CD4-positive, alpha-beta memory T cell (primary cell): ENCODE measurements around the gene OSR1. TPM values are rescaled to one million over a fixed set of nuclear protein-coding genes. Genes with fewer than 3 reads are reported as not detected.
A peak's percentile ranks its signal among the peaks of the same experiment; 100 is the strongest.

Source experiments
- CTCF ChIA-PET: fragments of 350-600 bp; sonication (Branson Sonifier 250); formaldehyde crosslinking; loops from one replicate; lab custom pipeline; 2021; ENCODE audit warnings: inconsistent platforms; ENCODE audit not compliant: partially characterized antibody; lab: Charles Lee
- POLR2A ChIA-PET: fragments of 350-600 bp; sonication (Branson Sonifier 250); formaldehyde crosslinking; loops from one replicate; lab custom pipeline; 2021; ENCODE audit not compliant: partially characterized antibody; lab: Charles Lee
- DNase-seq, 5 donors: peaks; one replicate each; pipeline versions ENCODE4 v3.0.0 to v3.0.0-alpha.2; 2020 to 2022; ENCODE audit warnings: mixed read lengths in 1 of 5
- H3K27ac ChIP-seq: one replicate; pipeline ENCODE4 v1.7.0; 2013; ENCODE audit warnings: low read depth, low read length
- H3K27me3 ChIP-seq: 2 replicates; pipeline ENCODE4 v1.7.0; 2013; ENCODE audit warnings: mild to moderate bottlenecking, low read length, moderate library complexity; ENCODE audit not compliant: insufficient read depth
- H3K36me3 ChIP-seq: 2 replicates; pipeline ENCODE4 v1.7.0; 2013; ENCODE audit warnings: mild to moderate bottlenecking, low read length, moderate library complexity; ENCODE audit not compliant: insufficient read depth
- H3K4me1 ChIP-seq: 2 replicates; pipeline ENCODE4 v1.7.0; 2013; ENCODE audit warnings: mild to moderate bottlenecking, low read length, moderate library complexity; ENCODE audit not compliant: insufficient read depth
- H3K4me3 ChIP-seq, 2 donors: one replicate each; pipeline ENCODE4 v1.7.0; 2013; ENCODE audit warnings: low read length in 2 of 2, mild to moderate bottlenecking in 1 of 2
- H3K9me3 ChIP-seq, 2 donors: one replicate each; pipeline ENCODE4 v1.7.0; 2013; ENCODE audit warnings: low read length in 2 of 2, control low read depth in 1 of 2; ENCODE audit not compliant: control insufficient read depth in 1 of 2
- H3K27ac Mint-ChIP-seq, 7 donors: one replicate each; pipeline ENCODE4 v1.8.0; 2020 to 2021; ENCODE audit warnings: mixed read lengths in 7 of 7, mild to moderate bottlenecking in 6 of 7, inconsistent platforms in 3 of 7, moderate library complexity in 3 of 7
- H3K27me3 Mint-ChIP-seq, 2 donors: one replicate each; pipeline ENCODE4 v1.8.0; 2020 to 2021; ENCODE audit warnings: mixed read lengths in 2 of 2
- H3K36me3 Mint-ChIP-seq, 2 donors: one replicate each; pipeline ENCODE4 v1.8.0; 2020 to 2021; ENCODE audit warnings: mixed read lengths in 2 of 2, inconsistent platforms in 1 of 2, mild to moderate bottlenecking in 1 of 2
- H3K4me1 Mint-ChIP-seq, 4 donors: one replicate each; pipeline ENCODE4 v1.8.0; 2020 to 2021; ENCODE audit warnings: mixed read lengths in 4 of 4, mild to moderate bottlenecking in 1 of 4
- H3K4me3 Mint-ChIP-seq, 8 donors: one replicate each; pipeline ENCODE4 v1.8.0; 2020 to 2021; ENCODE audit warnings: mixed read lengths in 8 of 8, mild to moderate bottlenecking in 7 of 8, moderate library complexity in 6 of 8, inconsistent platforms in 3 of 8
- H3K9me3 Mint-ChIP-seq, 8 donors: one replicate each; pipeline ENCODE4 v1.8.0; 2020 to 2021; ENCODE audit warnings: mixed read lengths in 8 of 8, mild to moderate bottlenecking in 5 of 8, inconsistent platforms in 3 of 8, moderate library complexity in 1 of 8
- intact Hi-C: fragments of 100-400 bp; cut with micrococcal nuclease; formaldehyde crosslinking; loops from one replicate; pipeline ENCODE4 v1.15.1; 2023
- polyA plus RNA-seq, 2 donors: library from polyadenylated mRNA; unstranded; fragments of 300-500 nt; fragmentation: Illumina TruSeq; gene quantifications; one replicate each; pipeline ENCODE4 v1.2.3, GENCODE V29; 2021
- total RNA-seq, 2 experiments: library from RNA; stranded (reverse); gene quantifications; one replicate each; pipeline ENCODE4 v1.2.3, GENCODE V29; 2021

Gene OSR1
- total and polyA plus RNA-seq, 4 experiments from 2014 or later: not detected

DNA sequence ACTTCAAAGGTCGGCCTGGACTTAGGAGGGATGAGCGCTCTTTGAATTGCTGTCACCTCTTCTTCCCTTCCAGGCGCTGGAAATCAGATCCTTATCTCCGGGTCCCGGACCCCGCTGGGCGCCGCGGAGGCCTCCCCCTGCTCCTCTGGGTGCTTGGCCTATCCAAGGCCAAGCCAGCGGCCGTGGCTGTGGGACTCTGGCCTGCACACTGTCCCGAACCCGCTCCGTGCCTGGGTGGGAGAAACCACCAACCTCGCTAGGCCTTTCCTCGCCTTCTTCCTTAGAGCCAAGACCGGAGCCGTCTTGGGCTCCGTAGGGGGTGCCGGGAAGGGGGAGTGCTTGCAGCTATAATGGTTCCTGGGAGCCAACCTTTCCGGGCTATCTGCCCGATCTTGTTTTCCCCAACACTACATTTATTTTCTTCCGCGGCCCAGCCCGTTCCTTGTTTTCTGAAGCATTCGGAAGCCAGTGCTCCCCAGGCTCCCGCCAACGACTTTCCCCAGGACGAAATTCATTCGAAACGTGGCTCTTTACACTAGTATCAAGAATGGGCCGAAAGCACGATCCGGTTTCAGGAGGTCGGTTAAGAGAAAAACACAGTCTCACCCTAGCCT is 2.4 kb downstream of the OSR1 start:
- Mint-ChIP-seq H3K36me3 (no peaks in the 10 kb centered on the region), H3K27me3 (peaks cover 79 to 82% of the 10 kb centered on the region in 2 donors), H3K9me3 (peaks cover 0 to 11% (median 1%) of the 10 kb centered on the region in 8 donors), H3K4me3 (peak overlapping the region in 6 of 8 donors; percentile 1 to 76 (median 55)), H3K4me1 (peaks cover 15 to 61% (median 36%) of the 10 kb centered on the region in 4 donors), H3K27ac (peak overlapping the region in 3 of 7 donors; percentile 37 to 86 (median 39))
- Histone ChIP-seq H3K4me3 (no peak overlapping the region), H3K36me3 (no peaks in the 10 kb centered on the region), H3K27ac (no peak overlapping the region), H3K4me1 (peaks cover 50% of the 10 kb centered on the region), H3K9me3 (no peaks in the 10 kb centered on the region), H3K27me3 (peaks cover 78% of the 10 kb centered on the region)
- intact Hi-C loops: no loop called here
- ChIA-PET CTCF (no interaction called here), POLR2A (no interaction called here)
- DNase-seq: no peak

DNA sequence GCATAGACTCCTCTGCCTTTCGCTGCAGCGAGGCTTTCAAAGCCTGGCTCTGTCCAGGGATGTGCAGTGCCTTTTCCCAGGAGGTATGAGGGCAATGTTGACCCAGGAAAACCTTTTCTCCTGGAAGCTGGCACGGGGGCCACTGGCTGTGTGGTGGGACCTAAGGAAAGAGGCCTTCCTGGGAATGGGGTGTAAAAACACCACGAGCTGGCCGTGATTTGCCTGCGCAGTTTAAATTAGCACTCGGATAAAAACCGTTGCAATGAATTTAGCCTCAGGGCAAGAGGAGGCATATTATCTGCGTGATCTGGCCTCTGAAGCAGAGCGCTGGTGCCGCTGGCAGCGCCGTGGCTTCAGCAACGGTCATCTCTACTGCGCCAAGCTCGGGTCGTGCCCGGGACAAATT is 3.0 kb downstream of the OSR1 start:
- no peaks in the 10 kb centered on the region for H3K36me3 ChIP-seq
- ChIA-PET CTCF (interaction anchor here (1.0 kb wide), 1 partner anchor 509 kb away, joined by 4 read pairs; no protein-coding TSS in a partner anchor), POLR2A (interaction anchor here (0.8 kb wide), 1 partner anchor 546 kb away, joined by 3 read pairs; no protein-coding TSS in a partner anchor)
- Mint-ChIP-seq H3K27me3 (peaks cover 78 to 80% of the 10 kb centered on the region in 2 donors), H3K36me3 (no peaks in the 10 kb centered on the region), H3K9me3 (peaks cover 0 to 11% (median 1%) of the 10 kb centered on the region in 8 donors), H3K27ac (peak overlapping the region in 2 of 7 donors; percentile 55 to 86), H3K4me3 (peak overlapping the region in 6 of 8 donors; percentile 36 to 67 (median 59)), H3K4me1 (peaks cover 19 to 59% (median 38%) of the 10 kb centered on the region in 4 donors)
- H3K4me3 ChIP-seq: no peak overlapping the region
- DNase-seq: no peak
- H3K4me1 ChIP-seq: peaks cover 51% of the 10 kb centered on the region
- no peak overlapping the region for H3K27ac ChIP-seq
- intact Hi-C loops: no loop called here
- no peaks in the 10 kb centered on the region for H3K9me3 ChIP-seq
- peaks cover 78% of the 10 kb centered on the region for H3K27me3 ChIP-seq

GRCh38 chr2:19355014-19355405 is 3.4 kb downstream of the OSR1 start:
- intact Hi-C loops: no loop called here
- peak overlapping the region in 1 of 7 donors; percentile 86 for H3K27ac Mint-ChIP-seq
- H3K36me3 Mint-ChIP-seq: no peaks in the 10 kb centered on the region
- H3K9me3 ChIP-seq: no peaks in the 10 kb centered on the region
- H3K4me3 ChIP-seq: no peak overlapping the region
- peaks cover 19 to 55% (median 36%) of the 10 kb centered on the region in 4 donors for H3K4me1 Mint-ChIP-seq
- no peak overlapping the region for H3K27ac ChIP-seq
- H3K4me1 ChIP-seq: peaks cover 55% of the 10 kb centered on the region
- peaks cover 78% of the 10 kb centered on the region for H3K27me3 ChIP-seq
- peaks cover 74 to 78% of the 10 kb centered on the region in 2 donors for H3K27me3 Mint-ChIP-seq
- no peak for DNase-seq
- no peak overlapping the region for H3K4me3 Mint-ChIP-seq
- H3K36me3 ChIP-seq: no peaks in the 10 kb centered on the region
- POLR2A ChIA-PET: interaction anchor here (0.8 kb wide), 1 partner anchor 546 kb away, joined by 3 read pairs; no protein-coding TSS in a partner anchor
- CTCF ChIA-PET: interaction anchor here (1.0 kb wide), 1 partner anchor 509 kb away, joined by 4 read pairs; no protein-coding TSS in a partner anchor
- H3K9me3 Mint-ChIP-seq: peaks cover 0 to 11% (median 1%) of the 10 kb centered on the region in 8 donors

DNA sequence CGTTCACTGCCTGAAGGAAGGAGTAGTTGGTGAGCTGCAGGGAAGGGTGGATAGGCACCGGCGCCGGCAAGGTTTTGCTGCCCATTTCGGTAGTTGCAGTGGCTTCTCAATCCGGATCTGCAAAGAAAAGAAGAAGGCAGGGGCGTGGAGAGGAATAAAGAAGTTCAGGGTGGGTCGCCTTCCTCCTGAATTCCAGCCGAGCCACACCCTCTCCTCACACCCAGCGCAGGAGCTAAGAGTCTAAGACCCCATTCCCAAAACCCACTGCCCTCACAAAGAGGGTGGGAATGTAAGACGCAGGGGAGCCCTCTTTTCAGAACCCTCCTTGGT is 4.7 kb downstream of the OSR1 start:
- H3K4me3 Mint-ChIP-seq: no peak overlapping the region

DNA sequence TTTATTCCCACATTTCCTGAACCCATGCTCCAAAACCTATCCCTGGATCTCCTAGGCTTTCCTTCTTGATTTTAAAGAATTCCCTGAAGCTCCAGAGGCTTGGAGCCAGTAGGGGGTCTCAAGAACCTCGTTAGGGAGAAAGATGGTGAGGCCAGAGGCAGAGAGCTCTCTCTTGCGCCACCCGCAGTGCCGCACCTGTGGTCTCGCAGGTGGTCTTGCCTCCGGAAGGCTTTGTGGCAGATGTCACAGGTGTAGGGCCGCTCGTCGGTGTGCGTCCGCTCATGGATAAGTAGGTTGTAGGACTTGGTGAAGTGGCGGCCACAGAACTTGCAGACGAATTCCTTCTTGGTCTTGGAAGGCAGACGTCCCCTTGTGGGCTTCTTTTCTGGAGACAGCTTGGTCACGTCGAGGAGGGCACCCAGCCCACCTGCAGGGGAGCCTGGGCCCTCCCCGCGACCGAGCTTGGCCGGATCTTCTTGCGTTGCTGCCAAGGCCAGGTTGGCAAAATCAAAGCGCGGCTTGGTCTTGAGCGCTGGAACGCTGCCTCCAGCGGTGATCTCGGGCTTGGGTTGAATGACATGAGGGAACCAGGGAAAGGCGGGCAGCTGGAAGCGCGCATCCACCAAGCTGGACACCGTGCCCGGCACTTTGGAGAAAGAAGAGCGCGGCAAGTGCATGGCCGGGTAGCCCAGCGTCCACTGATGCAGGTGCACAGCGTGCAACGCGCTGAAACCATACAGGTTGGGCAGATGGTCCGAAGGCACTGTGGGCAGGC is 5.3 kb downstream of the OSR1 start:
- no peaks in the 10 kb centered on the region for H3K9me3 ChIP-seq
- Mint-ChIP-seq H3K4me1 (peaks cover 21 to 64% (median 42%) of the 10 kb centered on the region in 4 donors), H3K4me3 (peak overlapping the region in 1 of 8 donors; percentile 46), H3K9me3 (peaks cover 0 to 14% (median 1%) of the 10 kb centered on the region in 8 donors), H3K27ac (peak overlapping the region in 1 of 7 donors; percentile 39), H3K27me3 (peaks cover 70 to 81% of the 10 kb centered on the region in 2 donors), H3K36me3 (peaks cover 0 to 3% of the 10 kb centered on the region in 2 donors)
- no peak for DNase-seq
- ChIA-PET POLR2A (interaction anchor here (3.1 kb wide), 1 partner anchor 8 kb away, joined by 16 read pairs; no protein-coding TSS in a partner anchor), CTCF (interaction anchor here (1.1 to 1.8 kb wide), 2 partner anchors 10 to 22 kb away, joined by 3 to 5 read pairs; no protein-coding TSS in a partner anchor)
- no peak overlapping the region for H3K27ac ChIP-seq
- H3K4me3 ChIP-seq: no peak overlapping the region
- intact Hi-C loops: no loop called here
- H3K27me3 ChIP-seq: peaks cover 65% of the 10 kb centered on the region
- no peaks in the 10 kb centered on the region for H3K36me3 ChIP-seq
- peaks cover 53% of the 10 kb centered on the region for H3K4me1 ChIP-seq

More for the DNA sequence above, 4.7 kb downstream of the OSR1 start:
- peaks cover 52% of the 10 kb centered on the region for H3K4me1 ChIP-seq
- Mint-ChIP-seq H3K9me3 (peaks cover 0 to 11% (median 1%) of the 10 kb centered on the region in 8 donors), H3K27me3 (peaks cover 68 to 79% of the 10 kb centered on the region in 2 donors), H3K27ac (peak overlapping the region in 1 of 7 donors; percentile 39), H3K36me3 (no peaks in the 10 kb centered on the region), H3K4me1 (peaks cover 19 to 59% (median 40%) of the 10 kb centered on the region in 4 donors)
- DNase-seq: no peak
- H3K9me3 ChIP-seq: no peaks in the 10 kb centered on the region
- H3K27ac ChIP-seq: no peak overlapping the region
- intact Hi-C loops: no loop called here
- peaks cover 66% of the 10 kb centered on the region for H3K27me3 ChIP-seq
- CTCF ChIA-PET: no interaction called here
- no peak overlapping the region for H3K4me3 ChIP-seq
- H3K36me3 ChIP-seq: no peaks in the 10 kb centered on the region
- POLR2A ChIA-PET: no interaction called here

DNA sequence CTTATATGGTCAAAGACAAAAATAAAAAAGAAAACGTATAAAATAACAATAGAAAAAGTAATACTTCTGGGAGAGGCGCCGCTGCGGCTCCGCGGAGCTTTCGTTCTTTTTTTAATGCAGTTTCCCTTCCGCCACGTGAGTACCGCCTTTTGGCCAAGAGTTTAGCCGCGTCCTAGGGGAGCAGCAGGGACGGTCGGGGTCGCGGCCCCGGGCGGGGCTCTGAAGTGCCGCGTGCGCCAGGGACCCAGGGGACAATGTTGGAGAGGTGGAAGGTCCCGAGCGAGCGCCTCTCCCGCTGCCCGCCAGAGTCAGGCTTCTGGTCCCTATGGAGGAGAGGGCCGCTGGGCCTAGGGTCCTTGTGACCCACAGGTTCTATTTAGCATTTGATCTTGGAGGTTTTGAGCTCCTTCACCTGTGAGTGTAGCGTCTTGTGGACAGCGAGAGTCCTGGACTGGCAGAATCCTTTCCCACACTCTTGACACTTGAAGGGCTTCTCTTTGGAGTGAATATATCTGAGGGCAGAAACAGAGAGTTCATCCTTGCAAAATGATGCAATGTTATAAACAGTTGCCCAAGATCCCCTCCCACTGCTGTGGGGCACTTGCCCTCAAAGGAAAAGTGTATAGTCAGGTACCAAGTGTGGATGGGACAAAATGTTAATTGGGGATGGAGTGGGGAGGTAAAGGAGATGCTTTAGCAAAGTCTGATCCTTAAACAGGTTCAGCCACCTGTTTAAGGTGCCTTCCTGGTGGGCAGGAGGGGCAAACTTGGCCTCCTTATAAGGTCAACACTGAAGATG is 6.3 kb downstream of the OSR1 start:
- intact Hi-C loops: no loop called here
- Mint-ChIP-seq H3K4me3 (peak overlapping the region in 6 of 8 donors; percentile 15 to 71 (median 42)), H3K27me3 (peaks cover 62 to 75% of the 10 kb centered on the region in 2 donors), H3K27ac (peak overlapping the region in 2 of 7 donors; percentile 10 to 66), H3K9me3 (peaks cover 0 to 18% (median 1%) of the 10 kb centered on the region in 8 donors), H3K4me1 (peaks cover 18 to 64% (median 39%) of the 10 kb centered on the region in 4 donors), H3K36me3 (peaks cover 0 to 10% of the 10 kb centered on the region in 2 donors)
- no peak overlapping the region for H3K27ac ChIP-seq
- POLR2A ChIA-PET: interaction anchor here (3.1 kb wide), 1 partner anchor 9 kb away, joined by 16 read pairs; no protein-coding TSS in a partner anchor
- DNase-seq: no peak
- H3K4me3 ChIP-seq: no peak overlapping the region
- H3K4me1 ChIP-seq: peaks cover 48% of the 10 kb centered on the region
- no peaks in the 10 kb centered on the region for H3K36me3 ChIP-seq
- peaks cover 55% of the 10 kb centered on the region for H3K27me3 ChIP-seq
- H3K9me3 ChIP-seq: no peaks in the 10 kb centered on the region
- CTCF ChIA-PET: interaction anchor here (0.7 to 5.8 kb wide), 4 partner anchors 8 to 512 kb away, joined by 3 to 36 read pairs (median 4); no protein-coding TSS in a partner anchor
